B cell (primary cell): ENCODE data around the gene VTI1A.

Experiments used
- EZH2 ChIP-seq: IDR thresholded peaks from 2 replicates; pipeline ENCODE4 v1.6.1; 2012; ENCODE audit warnings: borderline replicate concordance, low read depth, mild to moderate bottlenecking, moderate library complexity, low read length; ENCODE audit not compliant: insufficient read depth, poor library complexity, severe bottlenecking
- TF ChIP-seq, protein P1 (sequence below): fragments of 200-600 bp; IDR thresholded peaks from one replicate; pipeline ENCODE4 v1.8.0; 2022; ENCODE audit warnings: antibody characterized with exemption, mild to moderate bottlenecking

DNA sequence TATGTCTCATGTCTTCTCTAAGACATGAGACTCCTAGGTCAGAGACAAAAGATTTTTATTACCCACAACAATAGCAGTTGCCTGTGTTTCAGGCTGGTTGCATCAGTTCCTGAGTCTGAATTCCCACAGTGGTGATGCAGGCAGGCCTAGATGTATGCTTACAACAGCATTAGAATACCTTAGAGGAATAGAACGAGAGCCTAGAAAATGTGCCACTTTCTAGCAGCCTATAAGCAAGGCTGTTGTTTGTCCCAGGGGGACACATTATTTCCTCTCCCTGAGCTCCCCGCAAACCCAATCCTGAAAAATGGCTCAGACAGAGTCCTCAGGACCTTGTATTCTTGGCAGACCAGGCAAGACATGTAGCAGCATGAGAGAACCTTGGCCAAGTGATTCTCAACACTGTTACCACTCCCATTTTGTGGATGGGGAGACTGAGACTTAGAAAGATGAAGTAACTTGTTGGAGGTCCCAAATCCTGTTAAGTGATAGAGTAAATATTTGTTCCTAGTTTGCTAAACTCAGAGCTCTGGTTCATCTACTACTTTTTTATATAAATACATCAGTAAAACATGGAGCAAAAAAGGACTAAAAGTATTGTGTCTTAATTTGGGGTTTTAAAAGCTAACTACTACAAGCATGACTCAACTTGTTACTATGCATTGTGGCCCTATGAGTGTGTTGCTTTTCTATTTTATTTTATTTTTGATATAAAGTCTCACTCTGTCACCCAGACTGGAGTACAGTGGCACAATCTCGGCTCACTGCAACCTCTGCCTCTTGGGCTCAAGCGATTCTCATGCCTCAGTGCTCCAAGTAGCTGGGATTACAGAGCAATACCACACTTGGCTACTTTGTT lies 14.2 kb downstream of the VTI1A start:
- TF ChIP-seq, protein P1, sequence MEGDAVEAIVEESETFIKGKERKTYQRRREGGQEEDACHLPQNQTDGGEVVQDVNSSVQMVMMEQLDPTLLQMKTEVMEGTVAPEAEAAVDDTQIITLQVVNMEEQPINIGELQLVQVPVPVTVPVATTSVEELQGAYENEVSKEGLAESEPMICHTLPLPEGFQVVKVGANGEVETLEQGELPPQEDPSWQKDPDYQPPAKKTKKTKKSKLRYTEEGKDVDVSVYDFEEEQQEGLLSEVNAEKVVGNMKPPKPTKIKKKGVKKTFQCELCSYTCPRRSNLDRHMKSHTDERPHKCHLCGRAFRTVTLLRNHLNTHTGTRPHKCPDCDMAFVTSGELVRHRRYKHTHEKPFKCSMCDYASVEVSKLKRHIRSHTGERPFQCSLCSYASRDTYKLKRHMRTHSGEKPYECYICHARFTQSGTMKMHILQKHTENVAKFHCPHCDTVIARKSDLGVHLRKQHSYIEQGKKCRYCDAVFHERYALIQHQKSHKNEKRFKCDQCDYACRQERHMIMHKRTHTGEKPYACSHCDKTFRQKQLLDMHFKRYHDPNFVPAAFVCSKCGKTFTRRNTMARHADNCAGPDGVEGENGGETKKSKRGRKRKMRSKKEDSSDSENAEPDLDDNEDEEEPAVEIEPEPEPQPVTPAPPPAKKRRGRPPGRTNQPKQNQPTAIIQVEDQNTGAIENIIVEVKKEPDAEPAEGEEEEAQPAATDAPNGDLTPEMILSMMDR = no peak
- no peak for TF ChIP-seq EZH2
